HepG2 (cell line): ENCODE measurements around the gene CHCHD6. TPM values are rescaled to one million over a fixed set of nuclear protein-coding genes. Genes with fewer than 3 reads are reported as not detected.
A peak's percentile ranks its signal among the peaks of the same experiment; 100 is the strongest.

Experiments
- AKAP8 ChIP-seq: sonication (generic); formaldehyde crosslinking; IDR thresholded peaks from 2 replicates; pipeline ENCODE4 v1.5.1; 2020; ENCODE audit warnings: mild to moderate bottlenecking, missing genetic modification reagents
- ATAD3A ChIP-seq: sonication (generic); formaldehyde crosslinking; IDR thresholded peaks from 2 replicates; pipeline ENCODE4 v1.4.0; 2020; ENCODE audit warnings: missing genetic modification reagents
- GZF1 ChIP-seq: sonication (generic); formaldehyde crosslinking; IDR thresholded peaks from 2 replicates; pipeline ENCODE4 v1.5.1; 2020; ENCODE audit warnings: mild to moderate bottlenecking, missing genetic modification reagents
- HNRNPH1 ChIP-seq: fragments of 200-400 bp; formaldehyde crosslinking; optimal IDR thresholded peaks from 2 replicates; pipeline ENCODE3; 2017; ENCODE audit warnings: mild to moderate bottlenecking, low read depth, low read length
- HOXA7 ChIP-seq: sonication (generic); formaldehyde crosslinking; IDR thresholded peaks from 2 replicates; pipeline ENCODE4 v1.8.1; 2022; ENCODE audit warnings: mild to moderate bottlenecking, missing genetic modification reagents, moderate library complexity
- JUN ChIP-seq: sonication (generic); formaldehyde crosslinking; IDR thresholded peaks from 2 replicates; pipeline ENCODE4 v1.4.0; 2020; ENCODE audit warnings: mild to moderate bottlenecking, missing genetic modification reagents
- KLF12 ChIP-seq: sonication (generic); formaldehyde crosslinking; IDR thresholded peaks from 2 replicates; pipeline ENCODE4 v1.4.0; 2020; ENCODE audit warnings: missing genetic modification reagents, borderline replicate concordance
- MAFK ChIP-seq, 2 experiments: IDR thresholded peaks in 1 of 2; conservative IDR thresholded peaks in 1 of 2; 2 replicates each; pipeline ENCODE4 v1.6.1; 2011; ENCODE audit warnings: improper control_type of control experiment in 2 of 2, low read length in 2 of 2
- RFXAP ChIP-seq: sonication (generic); formaldehyde crosslinking; IDR thresholded peaks from 2 replicates; pipeline ENCODE4 v1.4.0; 2020; ENCODE audit warnings: missing genetic modification reagents, borderline replicate concordance
- RXRA ChIP-seq: sonication (generic); formaldehyde crosslinking; IDR thresholded peaks from 2 replicates; pipeline ENCODE4 v1.5.1; 2020; ENCODE audit warnings: missing genetic modification reagents
- THAP11 ChIP-seq: IDR thresholded peaks from 2 replicates; pipeline ENCODE4 v1.6.1; 2016; ENCODE audit warnings: missing biosample characterization, missing genetic modification reagents
- ZNF260 ChIP-seq: sonication (generic); formaldehyde crosslinking; IDR thresholded peaks from 2 replicates; pipeline ENCODE4 v1.4.0; 2020; ENCODE audit warnings: missing genetic modification reagents, low read depth, mild to moderate bottlenecking, borderline replicate concordance
- ZNF331 ChIP-seq: sonication (generic); formaldehyde crosslinking; IDR thresholded peaks from 2 replicates; pipeline ENCODE4 v1.4.0; 2020; ENCODE audit warnings: missing genetic modification reagents
- ZNF383 ChIP-seq: sonication (generic); formaldehyde crosslinking; IDR thresholded peaks from 2 replicates; pipeline ENCODE4 v1.4.0; 2020; ENCODE audit warnings: missing genetic modification reagents, mild to moderate bottlenecking, borderline replicate concordance
- ZNF607 ChIP-seq: sonication (generic); formaldehyde crosslinking; IDR thresholded peaks from 2 replicates; pipeline ENCODE4 v1.5.1; 2020; ENCODE audit warnings: missing genetic modification reagents, mild to moderate bottlenecking, borderline replicate concordance
- ZNF75D ChIP-seq: sonication (generic); formaldehyde crosslinking; IDR thresholded peaks from 2 replicates; pipeline ENCODE4 v1.8.1; 2023; ENCODE audit warnings: missing genetic modification reagents, mild to moderate bottlenecking, borderline replicate concordance
- ZNF83 ChIP-seq: sonication (generic); formaldehyde crosslinking; IDR thresholded peaks from 2 replicates; pipeline ENCODE4 v1.4.0; 2020; ENCODE audit warnings: missing genetic modification reagents, mild to moderate bottlenecking, borderline replicate concordance
- polyA plus RNA-seq, 8 experiments: library from polyadenylated mRNA; depleted of rRNA in 3 of 8; stranded (reverse) in 7 of 8; unstranded in 1 of 8; fragments of >200 nt; fragmentation: Illumina TruSeq in 4 of 8; extraction: Trizol in 4 of 8; gene quantifications; 2 replicates each; pipeline versions ENCODE4 v1.2.1 to v1.2.3, GENCODE V29; 2011 to 2016; ENCODE audit warnings: low read depth in 4 of 8, missing spikeins in 1 of 8, mixed read lengths in 1 of 8; ENCODE audit not compliant: insufficient read depth in 1 of 8
- total RNA-seq, 5 experiments: library from RNA; depleted of rRNA; stranded (reverse); fragments of >200 nt; fragmentation: Illumina TruSeq; extraction: Trizol; gene quantifications; 2 replicates each; pipeline ENCODE4 v1.2.3, GENCODE V29; 2016; ENCODE audit warnings: low read depth in 1 of 5
- TF ChIP-seq, protein P1 (sequence below): sonication (generic); formaldehyde crosslinking; IDR thresholded peaks from 2 replicates; pipeline ENCODE4 v1.5.0; 2020; ENCODE audit warnings: mild to moderate bottlenecking, missing genetic modification reagents, moderate library complexity
- TF ChIP-seq, protein P2 (sequence below): sonication (generic); formaldehyde crosslinking; IDR thresholded peaks from 2 replicates; pipeline ENCODE4 v1.4.0; 2020; ENCODE audit warnings: missing genetic modification reagents
- TF ChIP-seq, protein P3 (sequence below): sonication (generic); formaldehyde crosslinking; IDR thresholded peaks from 2 replicates; pipeline ENCODE4 v1.4.0; 2020; ENCODE audit warnings: missing genetic modification reagents

The CHCHD6 gene
- total and polyA plus RNA-seq, 2 of the 13 experiments (the other 11 are each of a cell fraction or from before 2014, with no cell fraction given), result 20.3 to 20.8 TPM

DNA sequence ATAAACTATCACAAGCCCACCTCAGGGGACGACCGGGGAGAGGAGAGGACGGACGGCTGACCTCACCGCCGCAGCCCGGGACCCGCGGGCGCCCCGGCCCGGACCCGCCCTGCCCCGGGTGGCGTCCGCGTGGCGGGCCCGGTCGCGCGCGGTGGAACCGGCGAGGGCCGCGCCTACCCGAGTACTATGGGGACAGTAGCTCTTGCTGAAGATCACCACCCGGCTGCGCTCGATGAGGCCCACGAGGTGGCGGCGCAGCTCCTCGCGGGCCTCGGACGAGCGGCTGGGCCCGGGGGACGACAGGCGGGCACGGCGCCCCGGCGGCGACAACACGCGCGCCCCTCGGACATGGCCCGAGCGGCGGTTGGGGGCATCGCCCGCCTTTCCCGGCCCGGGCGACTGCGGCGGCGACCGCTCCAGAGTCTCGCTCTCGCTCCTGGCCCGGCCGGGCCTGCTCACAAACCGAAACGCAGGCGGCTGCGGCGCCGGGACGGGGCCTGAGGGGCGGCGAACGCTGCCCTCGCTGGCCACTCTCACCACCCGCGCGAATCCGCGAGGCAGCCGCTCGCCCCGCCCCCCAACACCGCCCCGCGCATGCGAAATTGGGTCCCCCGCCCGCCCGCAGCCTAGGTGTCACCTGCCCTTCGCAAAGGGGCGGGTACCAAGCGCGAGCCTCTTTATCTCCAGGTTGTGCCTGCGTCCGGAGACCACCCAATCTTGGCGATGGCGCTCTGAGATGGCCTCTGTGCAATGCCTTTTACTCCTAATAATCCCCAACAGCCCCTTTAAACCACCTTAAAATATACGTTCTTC lies 49.3 kb upstream of the CHCHD6 start, which contains the start of gene TXNRD3 (continued):
- TF ChIP-seq, protein P1, sequence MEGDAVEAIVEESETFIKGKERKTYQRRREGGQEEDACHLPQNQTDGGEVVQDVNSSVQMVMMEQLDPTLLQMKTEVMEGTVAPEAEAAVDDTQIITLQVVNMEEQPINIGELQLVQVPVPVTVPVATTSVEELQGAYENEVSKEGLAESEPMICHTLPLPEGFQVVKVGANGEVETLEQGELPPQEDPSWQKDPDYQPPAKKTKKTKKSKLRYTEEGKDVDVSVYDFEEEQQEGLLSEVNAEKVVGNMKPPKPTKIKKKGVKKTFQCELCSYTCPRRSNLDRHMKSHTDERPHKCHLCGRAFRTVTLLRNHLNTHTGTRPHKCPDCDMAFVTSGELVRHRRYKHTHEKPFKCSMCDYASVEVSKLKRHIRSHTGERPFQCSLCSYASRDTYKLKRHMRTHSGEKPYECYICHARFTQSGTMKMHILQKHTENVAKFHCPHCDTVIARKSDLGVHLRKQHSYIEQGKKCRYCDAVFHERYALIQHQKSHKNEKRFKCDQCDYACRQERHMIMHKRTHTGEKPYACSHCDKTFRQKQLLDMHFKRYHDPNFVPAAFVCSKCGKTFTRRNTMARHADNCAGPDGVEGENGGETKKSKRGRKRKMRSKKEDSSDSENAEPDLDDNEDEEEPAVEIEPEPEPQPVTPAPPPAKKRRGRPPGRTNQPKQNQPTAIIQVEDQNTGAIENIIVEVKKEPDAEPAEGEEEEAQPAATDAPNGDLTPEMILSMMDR (CRISPR knock-in tag), result peak; percentile 16; the same call in 1 of the 2 replicates
- TF ChIP-seq RFXAP, result peak; percentile 83; the same call in 1 of the 2 replicates
- TF ChIP-seq, protein P2, sequence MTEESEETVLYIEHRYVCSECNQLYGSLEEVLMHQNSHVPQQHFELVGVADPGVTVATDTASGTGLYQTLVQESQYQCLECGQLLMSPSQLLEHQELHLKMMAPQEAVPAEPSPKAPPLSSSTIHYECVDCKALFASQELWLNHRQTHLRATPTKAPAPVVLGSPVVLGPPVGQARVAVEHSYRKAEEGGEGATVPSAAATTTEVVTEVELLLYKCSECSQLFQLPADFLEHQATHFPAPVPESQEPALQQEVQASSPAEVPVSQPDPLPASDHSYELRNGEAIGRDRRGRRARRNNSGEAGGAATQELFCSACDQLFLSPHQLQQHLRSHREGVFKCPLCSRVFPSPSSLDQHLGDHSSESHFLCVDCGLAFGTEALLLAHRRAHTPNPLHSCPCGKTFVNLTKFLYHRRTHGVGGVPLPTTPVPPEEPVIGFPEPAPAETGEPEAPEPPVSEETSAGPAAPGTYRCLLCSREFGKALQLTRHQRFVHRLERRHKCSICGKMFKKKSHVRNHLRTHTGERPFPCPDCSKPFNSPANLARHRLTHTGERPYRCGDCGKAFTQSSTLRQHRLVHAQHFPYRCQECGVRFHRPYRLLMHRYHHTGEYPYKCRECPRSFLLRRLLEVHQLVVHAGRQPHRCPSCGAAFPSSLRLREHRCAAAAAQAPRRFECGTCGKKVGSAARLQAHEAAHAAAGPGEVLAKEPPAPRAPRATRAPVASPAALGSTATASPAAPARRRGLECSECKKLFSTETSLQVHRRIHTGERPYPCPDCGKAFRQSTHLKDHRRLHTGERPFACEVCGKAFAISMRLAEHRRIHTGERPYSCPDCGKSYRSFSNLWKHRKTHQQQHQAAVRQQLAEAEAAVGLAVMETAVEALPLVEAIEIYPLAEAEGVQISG, result no peak
- no peak; the same call in 1 of the 2 replicates for TF ChIP-seq KLF12 (CRISPR knock-in tag)
- TF ChIP-seq ZNF331, result no peak
- TF ChIP-seq ZNF383, result no peak
- TF ChIP-seq, protein P3, sequence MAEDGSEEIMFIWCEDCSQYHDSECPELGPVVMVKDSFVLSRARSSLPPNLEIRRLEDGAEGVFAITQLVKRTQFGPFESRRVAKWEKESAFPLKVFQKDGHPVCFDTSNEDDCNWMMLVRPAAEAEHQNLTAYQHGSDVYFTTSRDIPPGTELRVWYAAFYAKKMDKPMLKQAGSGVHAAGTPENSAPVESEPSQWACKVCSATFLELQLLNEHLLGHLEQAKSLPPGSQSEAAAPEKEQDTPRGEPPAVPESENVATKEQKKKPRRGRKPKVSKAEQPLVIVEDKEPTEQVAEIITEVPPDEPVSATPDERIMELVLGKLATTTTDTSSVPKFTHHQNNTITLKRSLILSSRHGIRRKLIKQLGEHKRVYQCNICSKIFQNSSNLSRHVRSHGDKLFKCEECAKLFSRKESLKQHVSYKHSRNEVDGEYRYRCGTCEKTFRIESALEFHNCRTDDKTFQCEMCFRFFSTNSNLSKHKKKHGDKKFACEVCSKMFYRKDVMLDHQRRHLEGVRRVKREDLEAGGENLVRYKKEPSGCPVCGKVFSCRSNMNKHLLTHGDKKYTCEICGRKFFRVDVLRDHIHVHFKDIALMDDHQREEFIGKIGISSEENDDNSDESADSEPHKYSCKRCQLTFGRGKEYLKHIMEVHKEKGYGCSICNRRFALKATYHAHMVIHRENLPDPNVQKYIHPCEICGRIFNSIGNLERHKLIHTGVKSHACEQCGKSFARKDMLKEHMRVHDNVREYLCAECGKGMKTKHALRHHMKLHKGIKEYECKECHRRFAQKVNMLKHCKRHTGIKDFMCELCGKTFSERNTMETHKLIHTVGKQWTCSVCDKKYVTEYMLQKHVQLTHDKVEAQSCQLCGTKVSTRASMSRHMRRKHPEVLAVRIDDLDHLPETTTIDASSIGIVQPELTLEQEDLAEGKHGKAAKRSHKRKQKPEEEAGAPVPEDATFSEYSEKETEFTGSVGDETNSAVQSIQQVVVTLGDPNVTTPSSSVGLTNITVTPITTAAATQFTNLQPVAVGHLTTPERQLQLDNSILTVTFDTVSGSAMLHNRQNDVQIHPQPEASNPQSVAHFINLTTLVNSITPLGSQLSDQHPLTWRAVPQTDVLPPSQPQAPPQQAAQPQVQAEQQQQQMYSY (CRISPR knock-in tag), result peak; percentile 47; the same call in 1 of the 2 replicates
- TF ChIP-seq ZNF75D (CRISPR knock-in tag), result no peak
- no peak for TF ChIP-seq HNRNPH1
- no peak for TF ChIP-seq RXRA (CRISPR knock-in tag)
- peak; percentile 49; the same call in 1 of the 2 replicates for TF ChIP-seq THAP11 (CRISPR knock-in tag)
- TF ChIP-seq HOXA7 (CRISPR knock-in tag), result no peak
- no peak for TF ChIP-seq JUN (CRISPR knock-in tag)
- TF ChIP-seq ZNF607 (CRISPR knock-in tag), result no peak
- TF ChIP-seq AKAP8 (CRISPR knock-in tag), result no peak
- no peak for TF ChIP-seq ATAD3A
- TF ChIP-seq GZF1 (CRISPR knock-in tag), result no peak
- TF ChIP-seq MAFK (conservative IDR thresholded peaks at IDR 0.05 in 1 of 2, IDR thresholded peaks at IDR 0.05 in 1 of 2; ENCODE audit: low read length in 2 of 2), result no peak
- no peak for TF ChIP-seq ZNF83 (CRISPR knock-in tag)
- no peak for TF ChIP-seq ZNF260 (CRISPR knock-in tag)
